Effector memory CD8-positive, alpha-beta T cell (primary cell): ENCODE results near the gene CHIT1.
A peak's percentile ranks its signal among the peaks of the same experiment; 100 is the strongest.

Experiments
- ATAC-seq: fragments of 150-1000 bp; cut with Tn5 transposase; replicated peaks from 2 replicates; pipeline ENCODE4 v1.10.0; 2021; ENCODE audit warnings: mild to moderate bottlenecking, moderate library complexity
- DNase-seq, 3 experiments: peaks; one replicate each; pipeline ENCODE4 v3.0.0; 2021
- H3K27ac Mint-ChIP-seq, 2 donors: one replicate each; pipeline ENCODE4 v1.8.0; 2022; ENCODE audit warnings: mild to moderate bottlenecking in 2 of 2, mixed read lengths in 2 of 2, moderate library complexity in 2 of 2
- H3K27me3 Mint-ChIP-seq, 2 donors: one replicate each; pipeline ENCODE4 v1.8.0; 2022; ENCODE audit warnings: mixed read lengths in 2 of 2
- H3K36me3 Mint-ChIP-seq: one replicate; pipeline ENCODE4 v1.8.0; 2022; ENCODE audit warnings: mild to moderate bottlenecking, moderate library complexity, mixed read lengths; ENCODE audit not compliant: insufficient read depth
- H3K4me1 Mint-ChIP-seq, 2 donors: one replicate each; pipeline ENCODE4 v1.8.0; 2022; ENCODE audit warnings: low read depth in 2 of 2, mixed read lengths in 2 of 2
- H3K4me3 Mint-ChIP-seq, 2 donors: one replicate each; pipeline ENCODE4 v1.8.0; 2022; ENCODE audit warnings: mild to moderate bottlenecking in 2 of 2, mixed read lengths in 2 of 2, moderate library complexity in 2 of 2
- H3K9me3 Mint-ChIP-seq, 2 donors: one replicate each; pipeline ENCODE4 v1.8.0; 2022; ENCODE audit warnings: mixed read lengths in 2 of 2

CHIT1 gene

GRCh38 chr1:203177470-203178039 is 51.9 kb downstream of the CHIT1 start:
- Mint-ChIP-seq H3K4me3 (no peak overlapping the region), H3K27ac (no peak overlapping the region), H3K36me3 (no peaks in the 10 kb centered on the region), H3K4me1 (no peaks in the 10 kb centered on the region), H3K27me3 (peaks cover 47 to 85% of the 10 kb centered on the region in 2 donors), H3K9me3 (no peaks in the 10 kb centered on the region)
- ATAC-seq (no peak), DNase-seq (no peak)

- ATAC-seq (no peak), DNase-seq (no peak)
- Mint-ChIP-seq H3K27me3 (peaks cover 47 to 80% of the 10 kb centered on the region in 2 donors), H3K36me3 (no peaks in the 10 kb centered on the region), H3K27ac (no peak overlapping the region), H3K4me3 (no peak overlapping the region), H3K4me1 (no peaks in the 10 kb centered on the region), H3K9me3 (no peaks in the 10 kb centered on the region)
These were observed 52.5 kb downstream of the CHIT1 start for GRCh38 chr1:203177036-203177405.

- no peaks in the 10 kb centered on the region for H3K36me3 Mint-ChIP-seq
- no peak for ATAC-seq
- H3K27ac Mint-ChIP-seq: no peak overlapping the region
- DNase-seq: no peak
- no peaks in the 10 kb centered on the region for H3K4me1 Mint-ChIP-seq
- no peak overlapping the region for H3K4me3 Mint-ChIP-seq
- H3K9me3 Mint-ChIP-seq: no peaks in the 10 kb centered on the region
- peaks cover 47 to 75% of the 10 kb centered on the region in 2 donors for H3K27me3 Mint-ChIP-seq
These were observed 53.0 kb downstream of the CHIT1 start for GRCh38 chr1:203176273-203177035.

GRCh38 chr1:203175827-203176241 is 53.6 kb downstream of the CHIT1 start:
- Mint-ChIP-seq H3K27me3 (peaks cover 43 to 71% of the 10 kb centered on the region in 2 donors), H3K4me1 (no peaks in the 10 kb centered on the region), H3K4me3 (no peak overlapping the region), H3K27ac (no peak overlapping the region), H3K9me3 (no peaks in the 10 kb centered on the region), H3K36me3 (no peaks in the 10 kb centered on the region)
- ATAC-seq (no peak), DNase-seq (no peak)

- Mint-ChIP-seq H3K4me1 (no peaks in the 10 kb centered on the region), H3K27ac (no peak within 1 kb of the TSS), H3K9me3 (no peaks in the 10 kb centered on the region), H3K4me3 (no peak within 1 kb of the TSS), H3K36me3 (no peaks in the 10 kb centered on the region), H3K27me3 (peaks cover 39 to 67% of the 10 kb centered on the region in 2 donors)
- ATAC-seq (no peak), DNase-seq (no peak)
These were observed 54.1 kb downstream of the CHIT1 start, which contains the start of gene MYBPH for GRCh38 chr1:203175237-203175826. Gene MYBPH (minus strand): TSS chr1:203175826. CDS start chr1:203175755, 71 bp downstream.

GRCh38 chr1:203174324-203174985 is 55.0 kb downstream of the CHIT1 start:
- ATAC-seq (no peak), DNase-seq (no peak)
- Mint-ChIP-seq H3K27me3 (peaks cover 39 to 60% of the 10 kb centered on the region in 2 donors), H3K36me3 (no peaks in the 10 kb centered on the region), H3K27ac (no peak overlapping the region), H3K9me3 (no peaks in the 10 kb centered on the region), H3K4me3 (no peak overlapping the region), H3K4me1 (no peaks in the 10 kb centered on the region)

GRCh38 chr1:203173566-203173965 is 55.9 kb downstream of the CHIT1 start:
- no peak for ATAC-seq
- H3K4me3 Mint-ChIP-seq: no peak overlapping the region
- no peaks in the 10 kb centered on the region for H3K4me1 Mint-ChIP-seq
- DNase-seq: no peak
- H3K36me3 Mint-ChIP-seq: no peaks in the 10 kb centered on the region
- peak overlapping the region in 1 of 2 donors; percentile 42 for H3K27ac Mint-ChIP-seq
- H3K27me3 Mint-ChIP-seq: peaks cover 37 to 51% of the 10 kb centered on the region in 2 donors
- H3K9me3 Mint-ChIP-seq: no peaks in the 10 kb centered on the region

- H3K9me3 Mint-ChIP-seq: no peaks in the 10 kb centered on the region
- H3K27ac Mint-ChIP-seq: no peak overlapping the region
- H3K4me3 Mint-ChIP-seq: no peak overlapping the region
- ATAC-seq (no peak), DNase-seq (no peak)
- H3K36me3 Mint-ChIP-seq: no peaks in the 10 kb centered on the region
- peaks cover 32 to 47% of the 10 kb centered on the region in 2 donors for H3K27me3 Mint-ChIP-seq
- no peaks in the 10 kb centered on the region for H3K4me1 Mint-ChIP-seq
These were observed 56.4 kb downstream of the CHIT1 start for GRCh38 chr1:203173011-203173555.

- H3K9me3 Mint-ChIP-seq: no peaks in the 10 kb centered on the region
These were observed 57.1 kb downstream of the CHIT1 start for GRCh38 chr1:203172184-203173010.

GRCh38 chr1:203171341-203172183 is 57.9 kb downstream of the CHIT1 start:
- H3K27ac Mint-ChIP-seq: no peak overlapping the region
- H3K4me3 Mint-ChIP-seq: no peak overlapping the region
- no peak for ATAC-seq
- H3K27me3 Mint-ChIP-seq: peaks cover 24 to 46% of the 10 kb centered on the region in 2 donors
- no peak for DNase-seq
- no peaks in the 10 kb centered on the region for H3K36me3 Mint-ChIP-seq
- H3K9me3 Mint-ChIP-seq: no peaks in the 10 kb centered on the region
- H3K4me1 Mint-ChIP-seq: no peaks in the 10 kb centered on the region

More at GRCh38 chr1:203172184-203173010, 57.1 kb downstream of the CHIT1 start:
- no peak overlapping the region for H3K27ac Mint-ChIP-seq
- H3K36me3 Mint-ChIP-seq: no peaks in the 10 kb centered on the region
- no peak for ATAC-seq
- peaks cover 25 to 47% of the 10 kb centered on the region in 2 donors for H3K27me3 Mint-ChIP-seq
- H3K4me1 Mint-ChIP-seq: no peaks in the 10 kb centered on the region
- peak; percentile 23 to 35 (median 32) for DNase-seq
- H3K4me3 Mint-ChIP-seq: no peak overlapping the region

GRCh38 chr1:203170625-203171330 is 58.7 kb downstream of the CHIT1 start:
- DNase-seq: no peak
- H3K9me3 Mint-ChIP-seq: no peaks in the 10 kb centered on the region
- no peak overlapping the region for H3K27ac Mint-ChIP-seq
- no peak for ATAC-seq
- H3K4me1 Mint-ChIP-seq: no peaks in the 10 kb centered on the region
- H3K27me3 Mint-ChIP-seq: peaks cover 20 to 46% of the 10 kb centered on the region in 2 donors
- no peaks in the 10 kb centered on the region for H3K36me3 Mint-ChIP-seq
- no peak overlapping the region for H3K4me3 Mint-ChIP-seq
